Calu3 (cell line): Measurements from ENCODE around the gene LSAMP. TPM values are rescaled to one million over a fixed set of nuclear protein-coding genes. Genes with fewer than 3 reads are reported as not detected.

ENCODE experiments used
- BruUV-seq: library from RNA; stranded (reverse); fragments of 400-500 nt; replicated peaks from 2 replicates; lab custom pipeline; 2021; lab: Mats Ljungman, UMichigan
- CTCF ChIA-PET: fragments of 300-600 bp; sonication (Branson Sonifier 250); formaldehyde crosslinking; loops from one replicate; lab custom pipeline; 2022; ENCODE audit warnings: antibody characterized with exemption; lab: Charles Lee
- DNase-seq: peaks from one replicate; pipeline ENCODE4 v3.0.0; 2022
- H3K27ac Mint-ChIP-seq: one replicate; pipeline ENCODE4 v1.8.0; 2022; ENCODE audit warnings: mixed read lengths; ENCODE audit not compliant: unreplicated experiment
- H3K27me3 Mint-ChIP-seq: one replicate; pipeline ENCODE4 v1.8.0; 2022; ENCODE audit warnings: mixed read lengths; ENCODE audit not compliant: unreplicated experiment
- H3K36me3 Mint-ChIP-seq: one replicate; pipeline ENCODE4 v1.8.0; 2022; ENCODE audit warnings: mild to moderate bottlenecking, moderate library complexity, mixed read lengths; ENCODE audit not compliant: insufficient read depth, unreplicated experiment
- H3K4me1 Mint-ChIP-seq: one replicate; pipeline ENCODE4 v1.8.0; 2022; ENCODE audit warnings: mild to moderate bottlenecking, low read depth, mixed read lengths; ENCODE audit not compliant: unreplicated experiment
- H3K4me3 Mint-ChIP-seq: one replicate; pipeline ENCODE4 v1.8.0; 2022; ENCODE audit warnings: mild to moderate bottlenecking, low read depth, moderate library complexity, mixed read lengths; ENCODE audit not compliant: unreplicated experiment
- H3K9me3 Mint-ChIP-seq: one replicate; pipeline ENCODE4 v1.8.0; 2022; ENCODE audit warnings: low read depth, mixed read lengths; ENCODE audit not compliant: unreplicated experiment
- intact Hi-C: fragments of 100-400 bp; cut with micrococcal nuclease; formaldehyde crosslinking; loops from one replicate; pipeline ENCODE4 v1.10.0; 2022; ENCODE audit not compliant: unreplicated experiment
- total RNA-seq: library from RNA; stranded (reverse); gene quantifications from 2 replicates; pipeline ENCODE4 v1.2.3, GENCODE V29; 2022
- TF ChIP-seq, protein P1 (sequence below): fragments of 200-600 bp; IDR thresholded peaks from one replicate; pipeline ENCODE4 v1.8.0; 2022; ENCODE audit warnings: antibody characterized with exemption; ENCODE audit not compliant: unreplicated experiment

The LSAMP gene
- total RNA-seq, 1 experiment from 2014 or later = 0.90 TPM

DNA sequence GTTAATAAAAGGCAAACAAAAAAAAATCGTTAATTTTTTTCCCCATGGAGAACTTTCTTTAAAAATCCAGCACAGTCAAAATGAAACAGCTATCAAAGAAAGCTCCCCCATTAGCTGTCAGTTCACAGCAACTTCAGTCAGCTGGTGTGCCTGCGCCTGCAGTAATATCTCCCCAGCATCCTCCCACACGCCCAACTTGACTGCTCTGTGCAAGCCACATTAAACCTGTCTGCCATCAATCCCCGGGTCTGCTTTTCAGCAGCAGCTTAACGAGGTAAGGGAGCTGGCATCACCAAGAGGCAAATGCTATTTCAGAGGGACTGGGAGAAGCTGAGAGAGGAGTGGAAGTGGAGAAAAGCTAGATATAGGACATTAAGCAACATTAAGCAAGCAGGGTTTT lies 484.5 kb downstream of the LSAMP start:
- Mint-ChIP-seq H3K9me3 (no peaks in the 10 kb centered on the region), H3K36me3 (no peaks in the 10 kb centered on the region), H3K4me3 (no peak overlapping the region), H3K27me3 (no peaks in the 10 kb centered on the region), H3K4me1 (no peaks in the 10 kb centered on the region), H3K27ac (no peak overlapping the region)
- no TSS peak for BruUV-seq
- TF ChIP-seq, protein P1, sequence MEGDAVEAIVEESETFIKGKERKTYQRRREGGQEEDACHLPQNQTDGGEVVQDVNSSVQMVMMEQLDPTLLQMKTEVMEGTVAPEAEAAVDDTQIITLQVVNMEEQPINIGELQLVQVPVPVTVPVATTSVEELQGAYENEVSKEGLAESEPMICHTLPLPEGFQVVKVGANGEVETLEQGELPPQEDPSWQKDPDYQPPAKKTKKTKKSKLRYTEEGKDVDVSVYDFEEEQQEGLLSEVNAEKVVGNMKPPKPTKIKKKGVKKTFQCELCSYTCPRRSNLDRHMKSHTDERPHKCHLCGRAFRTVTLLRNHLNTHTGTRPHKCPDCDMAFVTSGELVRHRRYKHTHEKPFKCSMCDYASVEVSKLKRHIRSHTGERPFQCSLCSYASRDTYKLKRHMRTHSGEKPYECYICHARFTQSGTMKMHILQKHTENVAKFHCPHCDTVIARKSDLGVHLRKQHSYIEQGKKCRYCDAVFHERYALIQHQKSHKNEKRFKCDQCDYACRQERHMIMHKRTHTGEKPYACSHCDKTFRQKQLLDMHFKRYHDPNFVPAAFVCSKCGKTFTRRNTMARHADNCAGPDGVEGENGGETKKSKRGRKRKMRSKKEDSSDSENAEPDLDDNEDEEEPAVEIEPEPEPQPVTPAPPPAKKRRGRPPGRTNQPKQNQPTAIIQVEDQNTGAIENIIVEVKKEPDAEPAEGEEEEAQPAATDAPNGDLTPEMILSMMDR = no peak
- DNase-seq = no peak
- CTCF ChIA-PET = no interaction called here
- intact Hi-C loops = no loop called here

DNA sequence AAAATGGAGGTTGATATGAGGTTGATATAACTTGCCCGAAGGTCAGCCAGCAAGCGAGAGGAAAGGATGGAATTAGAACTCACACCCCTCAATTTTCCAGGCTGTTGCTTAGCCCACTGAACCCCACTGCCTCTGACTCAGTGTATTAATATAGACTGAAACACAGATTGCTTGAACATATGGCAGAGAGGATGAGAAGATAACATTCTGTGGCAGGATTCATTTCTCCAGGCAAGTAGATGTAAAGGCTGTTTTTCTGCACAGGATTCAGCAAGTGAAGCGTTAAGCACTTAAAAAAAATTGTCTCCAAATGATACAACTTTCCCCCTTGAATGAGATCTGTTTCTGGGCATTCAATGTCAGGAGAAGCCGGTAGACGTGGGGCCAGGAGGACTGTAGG lies 486.8 kb downstream of the LSAMP start:
- Mint-ChIP-seq H3K36me3 (peaks cover 8% of the 10 kb centered on the region), H3K4me3 (no peak overlapping the region), H3K4me1 (no peaks in the 10 kb centered on the region), H3K27me3 (no peaks in the 10 kb centered on the region), H3K27ac (no peak overlapping the region), H3K9me3 (no peaks in the 10 kb centered on the region)
- BruUV-seq = no TSS peak
- no peak for DNase-seq
- TF ChIP-seq, protein P1 = no peak
- CTCF ChIA-PET = no interaction called here
- intact Hi-C loops = no loop called here

DNA sequence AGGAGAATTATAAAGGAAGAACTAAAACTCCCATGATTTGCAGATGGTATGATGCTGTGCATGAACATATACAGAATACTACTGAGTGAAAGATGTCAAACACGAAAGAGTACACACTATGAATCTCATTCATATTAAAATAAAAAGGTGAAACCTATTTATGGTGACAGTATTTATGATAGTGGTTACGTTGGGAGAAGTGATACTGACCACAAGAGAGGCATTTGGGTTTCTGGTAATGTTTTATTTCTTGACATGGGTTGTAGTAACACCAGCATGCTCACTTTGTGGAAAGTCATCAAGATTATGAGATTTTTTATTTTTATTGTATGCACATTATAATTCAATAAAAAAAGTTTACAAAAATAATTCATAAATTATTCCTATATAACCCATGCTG lies 498.0 kb downstream of the LSAMP start:
- peaks cover 2% of the 10 kb centered on the region for H3K9me3 Mint-ChIP-seq
- no peak overlapping the region for H3K4me3 Mint-ChIP-seq
- intact Hi-C loops = no loop called here
- TF ChIP-seq, protein P1 = no peak
- no peak for DNase-seq
- H3K27ac Mint-ChIP-seq = no peak overlapping the region
- CTCF ChIA-PET = no interaction called here
- no peaks in the 10 kb centered on the region for H3K36me3 Mint-ChIP-seq
- no peaks in the 10 kb centered on the region for H3K27me3 Mint-ChIP-seq
- no peaks in the 10 kb centered on the region for H3K4me1 Mint-ChIP-seq
- BruUV-seq = no TSS peak

DNA sequence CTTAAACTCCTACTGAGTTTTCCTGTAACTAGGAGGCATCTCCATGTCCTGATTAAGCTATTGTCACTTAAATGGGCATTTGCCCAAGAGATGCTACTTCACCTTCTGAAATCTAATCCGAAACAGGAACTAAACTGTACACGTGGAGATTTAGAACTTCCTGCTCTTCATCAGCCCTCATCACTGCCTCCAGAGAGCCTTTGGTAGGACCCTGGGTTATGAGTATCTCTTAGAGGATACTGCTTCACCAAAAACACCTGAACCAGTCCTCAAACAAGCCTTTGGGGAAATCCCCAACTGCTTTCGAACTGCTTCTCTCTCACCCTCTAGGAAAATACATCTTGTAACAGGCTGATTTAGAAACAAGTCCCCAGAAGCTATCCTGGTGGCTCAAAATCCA lies 501.7 kb downstream of the LSAMP start:
- intact Hi-C loops = no loop called here
- Mint-ChIP-seq H3K27me3 (no peaks in the 10 kb centered on the region), H3K9me3 (peaks cover 2% of the 10 kb centered on the region), H3K27ac (no peak overlapping the region), H3K4me3 (no peak overlapping the region), H3K36me3 (no peaks in the 10 kb centered on the region), H3K4me1 (no peaks in the 10 kb centered on the region)
- TF ChIP-seq, protein P1 = no peak
- no TSS peak for BruUV-seq
- DNase-seq = no peak
- CTCF ChIA-PET = no interaction called here
